Neural progenitor cell (in vitro differentiated cells): ENCODE data around the gene RRBP1. TPM values are rescaled to one million over a fixed set of nuclear protein-coding genes. Genes with fewer than 3 reads are reported as not detected.

Experiments used
- DNase-seq: peaks from one replicate; pipeline ENCODE4 v3.0.0-alpha.2; 2016; ENCODE audit warnings: low spot score
- H2AFZ ChIP-seq: fragments of 200-600 bp; sonication (generic); replicated peaks from 2 replicates; pipeline ENCODE4 v1.6.1; 2016; ENCODE audit warnings: antibody characterized with exemption
- H3F3A ChIP-seq: fragments of 200-600 bp; sonication (generic); 2 replicates; pipeline ENCODE4 v1.6.1; 2016; ENCODE audit warnings: antibody characterized with exemption, low read depth
- H3K27ac ChIP-seq: fragments of 200-600 bp; sonication (generic); 2 replicates; pipeline ENCODE4 v1.5.1; 2016; ENCODE audit warnings: mild to moderate bottlenecking
- H3K27me3 ChIP-seq: fragments of 200-600 bp; sonication (generic); 2 replicates; pipeline ENCODE4 v1.6.1; 2016; ENCODE audit warnings: mild to moderate bottlenecking, moderate library complexity
- H3K36me3 ChIP-seq: fragments of 200-600 bp; sonication (generic); 2 replicates; pipeline ENCODE4 v1.5.1; 2016
- H3K4me1 ChIP-seq: fragments of 200-600 bp; sonication (generic); 2 replicates; pipeline ENCODE4 v1.6.1; 2016; ENCODE audit warnings: mixed run types
- H3K4me2 ChIP-seq: fragments of 200-600 bp; sonication (generic); 2 replicates; pipeline ENCODE4 v1.6.1; 2016
- H3K4me3 ChIP-seq: fragments of 200-600 bp; sonication (generic); 2 replicates; pipeline ENCODE4 v1.5.1; 2016
- H3K79me2 ChIP-seq: fragments of 200-600 bp; sonication (generic); 2 replicates; pipeline ENCODE4 v1.6.1; 2016; ENCODE audit warnings: low read depth
- H3K9ac ChIP-seq: fragments of 200-600 bp; sonication (generic); 2 replicates; pipeline ENCODE4 v1.6.1; 2016
- H3K9me3 ChIP-seq: fragments of 200-600 bp; sonication (generic); 2 replicates; pipeline ENCODE4 v1.5.1; 2016; ENCODE audit warnings: low read depth
- H4K20me1 ChIP-seq: fragments of 200-600 bp; sonication (generic); 2 replicates; pipeline ENCODE4 v1.6.1; 2016; ENCODE audit warnings: low read depth
- H3K27ac Mint-ChIP-seq: 3 replicates; pipeline ENCODE4 v1.8.0; 2021; ENCODE audit warnings: mixed read lengths
- H3K27me3 Mint-ChIP-seq: 2 replicates; pipeline ENCODE4 v1.8.0; 2022; ENCODE audit warnings: low read depth, mild to moderate bottlenecking, inconsistent platforms, moderate library complexity, mixed read lengths; ENCODE audit not compliant: insufficient read depth
- H3K36me3 Mint-ChIP-seq: 3 replicates; pipeline ENCODE4 v1.8.0; 2021; ENCODE audit warnings: mixed read lengths
- H3K4me1 Mint-ChIP-seq: 3 replicates; pipeline ENCODE4 v1.8.0; 2021; ENCODE audit warnings: mixed read lengths
- H3K4me3 Mint-ChIP-seq: 3 replicates; pipeline ENCODE4 v1.8.0; 2021; ENCODE audit warnings: mild to moderate bottlenecking, moderate library complexity, mixed read lengths
- H3K9me3 Mint-ChIP-seq: 3 replicates; pipeline ENCODE4 v1.8.0; 2020; ENCODE audit warnings: mixed read lengths
- CTCF ChIP-seq: fragments of 200-600 bp; sonication (generic); IDR thresholded peaks from 2 replicates; pipeline ENCODE4 v1.5.1; 2017; ENCODE audit warnings: antibody characterized with exemption, mild to moderate bottlenecking
- EZH2 ChIP-seq: fragments of 200-600 bp; sonication (generic); IDR thresholded peaks from 2 replicates; pipeline ENCODE4 v1.6.1; 2017; ENCODE audit warnings: antibody characterized with exemption, mild to moderate bottlenecking, moderate library complexity
- EZH2phosphoT487 ChIP-seq: fragments of 200-600 bp; sonication (generic); IDR thresholded peaks from 2 replicates; pipeline ENCODE4 v1.6.1; 2017; ENCODE audit warnings: antibody characterized with exemption
- total RNA-seq: library from RNA; depleted of rRNA; stranded (reverse); fragments of >200 nt; gene quantifications from 2 replicates; pipeline ENCODE4 v1.2.3, GENCODE V29; 2015; ENCODE audit warnings: low replicate concordance

Gene RRBP1
- total RNA-seq, 1 donor from 2014 or later: 18.2 TPM

GRCh38 chr20:17641993-17642392, 40.0 kb downstream of the RRBP1 start:
- H3K4me1 ChIP-seq: peaks cover 13% of the 10 kb centered on the region
- no peak overlapping the region for H3K4me2 ChIP-seq
- no peaks in the 10 kb centered on the region for H3K27me3 Mint-ChIP-seq
- no peaks in the 10 kb centered on the region for H3K9me3 ChIP-seq
- H3K4me1 Mint-ChIP-seq: peaks cover 36% of the 10 kb centered on the region
- no peak overlapping the region for H2AFZ ChIP-seq
- H3K36me3 ChIP-seq: no peaks in the 10 kb centered on the region
- H3K27ac ChIP-seq: no peak overlapping the region
- peaks cover 17% of the 10 kb centered on the region for H3K79me2 ChIP-seq
- peaks cover 2% of the 10 kb centered on the region for H3K36me3 Mint-ChIP-seq
- H3K27ac Mint-ChIP-seq: no peak overlapping the region
- H3K9me3 Mint-ChIP-seq: no peaks in the 10 kb centered on the region
- no peak for DNase-seq
- no peak overlapping the region for H3K4me3 Mint-ChIP-seq
- H4K20me1 ChIP-seq: peaks cover 55% of the 10 kb centered on the region
- no peaks in the 10 kb centered on the region for H3K27me3 ChIP-seq
- TF ChIP-seq CTCF: no peak
- no peak for TF ChIP-seq EZH2
- no peak for TF ChIP-seq EZH2phosphoT487
- no peaks in the 10 kb centered on the region for H3F3A ChIP-seq
- no peak overlapping the region for H3K4me3 ChIP-seq
- no peak overlapping the region for H3K9ac ChIP-seq

GRCh38 chr20:17641520-17641964, 40.5 kb downstream of the RRBP1 start:
- no peak overlapping the region for H2AFZ ChIP-seq
- no peaks in the 10 kb centered on the region for H3K9me3 ChIP-seq
- no peaks in the 10 kb centered on the region for H3K9me3 Mint-ChIP-seq
- no peaks in the 10 kb centered on the region for H3K27me3 Mint-ChIP-seq
- peaks cover 15% of the 10 kb centered on the region for H3K79me2 ChIP-seq
- peaks cover 13% of the 10 kb centered on the region for H3K4me1 ChIP-seq
- peaks cover 36% of the 10 kb centered on the region for H3K4me1 Mint-ChIP-seq
- TF ChIP-seq EZH2 (no peak), EZH2phosphoT487 (no peak), CTCF (no peak)
- peaks cover 51% of the 10 kb centered on the region for H4K20me1 ChIP-seq
- no peaks in the 10 kb centered on the region for H3F3A ChIP-seq
- no peak overlapping the region for H3K27ac ChIP-seq
- no peak overlapping the region for H3K4me2 ChIP-seq
- H3K36me3 ChIP-seq: no peaks in the 10 kb centered on the region
- H3K27ac Mint-ChIP-seq: no peak overlapping the region
- H3K4me3 ChIP-seq: no peak overlapping the region
- no peak overlapping the region for H3K9ac ChIP-seq
- H3K36me3 Mint-ChIP-seq: peaks cover 2% of the 10 kb centered on the region
- no peak for DNase-seq
- no peak overlapping the region for H3K4me3 Mint-ChIP-seq
- no peaks in the 10 kb centered on the region for H3K27me3 ChIP-seq

GRCh38 chr20:17640875-17641378, 41.1 kb downstream of the RRBP1 start:
- Histone ChIP-seq H4K20me1 (peaks cover 51% of the 10 kb centered on the region), H3K27ac (no peak overlapping the region), H3K9me3 (no peaks in the 10 kb centered on the region), H3K27me3 (no peaks in the 10 kb centered on the region), H3F3A (no peaks in the 10 kb centered on the region), H3K4me2 (no peak overlapping the region), H3K4me3 (no peak overlapping the region), H3K4me1 (peaks cover 13% of the 10 kb centered on the region), H3K79me2 (peaks cover 11% of the 10 kb centered on the region), H3K9ac (no peak overlapping the region), H2AFZ (no peak overlapping the region), H3K36me3 (no peaks in the 10 kb centered on the region)
- Mint-ChIP-seq H3K27ac (no peak overlapping the region), H3K36me3 (peaks cover 2% of the 10 kb centered on the region), H3K9me3 (no peaks in the 10 kb centered on the region), H3K4me1 (peaks cover 38% of the 10 kb centered on the region), H3K27me3 (no peaks in the 10 kb centered on the region), H3K4me3 (no peak overlapping the region)
- no peak for DNase-seq
- no peak for TF ChIP-seq EZH2phosphoT487

- H3K4me3 Mint-ChIP-seq: no peak overlapping the region
- Histone ChIP-seq H3K36me3 (no peaks in the 10 kb centered on the region), H3K9me3 (no peaks in the 10 kb centered on the region), H3K4me1 (peaks cover 14% of the 10 kb centered on the region), H3K27ac (no peak overlapping the region), H3K4me2 (no peak overlapping the region), H3F3A (no peaks in the 10 kb centered on the region), H3K27me3 (no peaks in the 10 kb centered on the region), H3K79me2 (peaks cover 6% of the 10 kb centered on the region), H3K9ac (no peak overlapping the region), H4K20me1 (peaks cover 48% of the 10 kb centered on the region), H3K4me3 (no peak overlapping the region), H2AFZ (no peak overlapping the region)
- H3K36me3 Mint-ChIP-seq: peaks cover 4% of the 10 kb centered on the region
- H3K9me3 Mint-ChIP-seq: no peaks in the 10 kb centered on the region
- TF ChIP-seq EZH2phosphoT487: no peak
- no peak for TF ChIP-seq EZH2
- H3K4me1 Mint-ChIP-seq: peaks cover 41% of the 10 kb centered on the region
- no peak for DNase-seq
- H3K27ac Mint-ChIP-seq: no peak overlapping the region
- H3K27me3 Mint-ChIP-seq: no peaks in the 10 kb centered on the region
These were observed 41.7 kb downstream of the RRBP1 start for GRCh38 chr20:17640146-17640874.
